Neural cell (in vitro differentiated cells): ENCODE results near the gene NKRF. TPM values are rescaled to one million over a fixed set of nuclear protein-coding genes. Genes with fewer than 3 reads are reported as not detected.

ENCODE experiments used
- H2AFZ ChIP-seq: fragments of 200-600, 300-800 bp; sonication (generic), shearing (Covaris generic); 2 replicates; pipeline ENCODE4 v1.6.0; 2014; ENCODE audit warnings: low read depth, mild to moderate bottlenecking, antibody characterized with exemption, low read length, moderate library complexity
- H3F3A ChIP-seq: fragments of 200-600 bp; shearing (Covaris generic); 2 replicates; pipeline ENCODE4 v1.6.1; 2016; ENCODE audit warnings: mild to moderate bottlenecking, moderate library complexity, mixed read lengths, antibody characterized with exemption, low read length; ENCODE audit not compliant: insufficient read depth, poor library complexity, severe bottlenecking
- H3K27ac ChIP-seq: fragments of 200-600, 300-800 bp; sonication (generic), shearing (Covaris generic); 2 replicates; pipeline ENCODE4 v1.5.1; 2014; ENCODE audit warnings: mild to moderate bottlenecking, low read length, moderate library complexity
- H3K27me3 ChIP-seq: fragments of 300-800, 200-600 bp; sonication (generic), shearing (Covaris generic); 2 replicates; pipeline ENCODE4 v1.6.0; 2014; ENCODE audit warnings: mild to moderate bottlenecking, low read depth, low read length, moderate library complexity; ENCODE audit not compliant: insufficient read depth
- H3K36me3 ChIP-seq: fragments of 300-800, 200-600 bp; sonication (generic), shearing (Covaris generic); 2 replicates; pipeline ENCODE4 v1.5.1; 2014; ENCODE audit warnings: mild to moderate bottlenecking, antibody characterized with exemption, low read length, moderate library complexity; ENCODE audit not compliant: insufficient read depth
- H3K4me2 ChIP-seq: fragments of 300-800, 200-600 bp; sonication (generic), shearing (Covaris generic); 2 replicates; pipeline ENCODE4 v1.6.0; 2014; ENCODE audit warnings: mild to moderate bottlenecking, low read length
- H3K4me3 ChIP-seq: fragments of 300-800, 200-600 bp; sonication (generic), shearing (Covaris generic); 2 replicates; pipeline ENCODE4 v1.5.1; 2014; ENCODE audit warnings: mild to moderate bottlenecking, low read length, moderate library complexity
- H3K79me2 ChIP-seq: fragments of 200-600 bp; shearing (Covaris generic); replicated peaks from 2 replicates; pipeline ENCODE4 v1.6.0; 2014; ENCODE audit warnings: mild to moderate bottlenecking, low read length, moderate library complexity; ENCODE audit not compliant: insufficient read depth
- H3K9ac ChIP-seq: fragments of 300-800, 200-600 bp; sonication (generic), shearing (Covaris generic); 2 replicates; pipeline ENCODE4 v1.6.1; 2016; ENCODE audit warnings: mild to moderate bottlenecking, low read length, mixed read lengths
- H3K9me2 ChIP-seq: fragments of 200-600 bp; shearing (Covaris generic); 2 replicates; pipeline ENCODE4 v1.6.1; 2016; ENCODE audit warnings: mild to moderate bottlenecking, low read length, mixed read lengths; ENCODE audit not compliant: insufficient read depth
- H3K9me3 ChIP-seq: fragments of 200-600, 300-800 bp; sonication (generic), shearing (Covaris generic); 2 replicates; pipeline ENCODE4 v1.6.1; 2016; ENCODE audit warnings: mild to moderate bottlenecking, mixed run types, low read length, moderate library complexity, mixed read lengths
- H4K20me1 ChIP-seq: fragments of 200-600 bp; shearing (Covaris generic); 2 replicates; pipeline ENCODE4 v1.6.1; 2016; ENCODE audit warnings: mild to moderate bottlenecking, mixed run types; ENCODE audit not compliant: insufficient read depth
- EP300 ChIP-seq: fragments of 450-650 bp; conservative IDR thresholded peaks from 2 replicates; pipeline ENCODE4 v1.6.1; 2014; ENCODE audit warnings: antibody characterized with exemption, mild to moderate bottlenecking, moderate library complexity; ENCODE audit not compliant: poor library complexity, severe bottlenecking
- EZH2 ChIP-seq: fragments of 200-600, 300-800 bp; shearing (Covaris generic), sonication (generic); IDR thresholded peaks from 2 replicates; pipeline ENCODE4 v1.6.1; 2014; ENCODE audit warnings: antibody characterized with exemption, low read length, borderline replicate concordance, mild to moderate bottlenecking; ENCODE audit not compliant: insufficient read depth, poor library complexity, severe bottlenecking
- MXI1 ChIP-seq: fragments of 450-650 bp; conservative IDR thresholded peaks from 2 replicates; pipeline ENCODE4 v1.6.1; 2014; ENCODE audit warnings: antibody characterized with exemption, mild to moderate bottlenecking; ENCODE audit not compliant: poor library complexity, severe bottlenecking
- POLR2AphosphoS5 ChIP-seq: IDR thresholded peaks from 2 replicates; pipeline ENCODE4 v1.6.1; 2012
- RAD21 ChIP-seq: fragments of 450-650 bp; conservative IDR thresholded peaks from 2 replicates; pipeline ENCODE4 v1.6.1; 2014; ENCODE audit warnings: antibody characterized with exemption, mild to moderate bottlenecking, moderate library complexity
- SMC3 ChIP-seq: fragments of 450-650 bp; conservative IDR thresholded peaks from 2 replicates; pipeline ENCODE4 v1.6.1; 2014; ENCODE audit warnings: antibody characterized with exemption, mild to moderate bottlenecking, moderate library complexity; ENCODE audit not compliant: poor library complexity
- TAF1 ChIP-seq: IDR thresholded peaks from 2 replicates; pipeline ENCODE4 v1.6.1; 2012; ENCODE audit warnings: low read depth
- polyA plus RNA-seq: library from polyadenylated mRNA; depleted of rRNA; stranded (reverse); fragments of >200 nt; gene quantifications from 2 replicates; pipeline ENCODE4 v1.2.3, GENCODE V29; 2014
- small RNA-seq, 3 experiments: library from RNA; depleted of rRNA; stranded (forward); fragments of <200 nt; gene quantifications; one replicate each; pipeline ENCODE3, GENCODE V24; 2012
- TF ChIP-seq, protein P1 (sequence below): IDR thresholded peaks from 2 replicates; pipeline ENCODE4 v1.6.1; 2012; ENCODE audit warnings: borderline replicate concordance
- TF ChIP-seq, protein P2 (sequence below): fragments of 450-650 bp; IDR thresholded peaks from 2 replicates; pipeline ENCODE4 v1.5.1; 2014; ENCODE audit warnings: antibody characterized with exemption, mild to moderate bottlenecking, moderate library complexity; ENCODE audit not compliant: poor library complexity, severe bottlenecking

Gene NKRF
- polyA plus RNA-seq, 1 donor from 2014 or later = 27.0 TPM

DNA sequence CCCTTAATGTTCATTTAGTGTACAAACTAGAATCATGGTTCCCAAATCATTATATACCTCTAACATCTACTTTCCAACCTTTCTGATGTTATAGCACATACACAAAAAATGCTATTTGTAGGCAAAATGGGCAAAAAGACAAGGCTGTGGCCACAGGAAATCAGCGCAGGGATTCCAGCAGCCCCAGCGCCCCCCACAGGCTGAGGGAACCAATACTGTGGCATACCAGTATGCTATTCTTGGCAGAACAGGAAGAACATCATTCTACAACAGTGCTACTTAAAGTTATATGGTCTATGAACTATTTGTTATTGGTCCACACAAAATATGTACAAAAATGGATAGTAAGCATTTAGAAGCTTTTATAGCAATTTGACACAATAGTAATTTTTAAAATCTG lies 66.4 kb downstream of the NKRF start:
- Histone ChIP-seq H3K9ac (no peak overlapping the region), H3K27me3 (no peaks in the 10 kb centered on the region), H4K20me1 (no peaks in the 10 kb centered on the region), H2AFZ (no peak overlapping the region), H3K79me2 (no peaks in the 10 kb centered on the region), H3K4me2 (no peak overlapping the region), H3K36me3 (no peaks in the 10 kb centered on the region), H3K27ac (no peak overlapping the region), H3K4me3 (no peak overlapping the region), H3K9me2 (no peaks in the 10 kb centered on the region), H3K9me3 (no peaks in the 10 kb centered on the region), H3F3A (no peaks in the 10 kb centered on the region)
- TF ChIP-seq, protein P1, sequence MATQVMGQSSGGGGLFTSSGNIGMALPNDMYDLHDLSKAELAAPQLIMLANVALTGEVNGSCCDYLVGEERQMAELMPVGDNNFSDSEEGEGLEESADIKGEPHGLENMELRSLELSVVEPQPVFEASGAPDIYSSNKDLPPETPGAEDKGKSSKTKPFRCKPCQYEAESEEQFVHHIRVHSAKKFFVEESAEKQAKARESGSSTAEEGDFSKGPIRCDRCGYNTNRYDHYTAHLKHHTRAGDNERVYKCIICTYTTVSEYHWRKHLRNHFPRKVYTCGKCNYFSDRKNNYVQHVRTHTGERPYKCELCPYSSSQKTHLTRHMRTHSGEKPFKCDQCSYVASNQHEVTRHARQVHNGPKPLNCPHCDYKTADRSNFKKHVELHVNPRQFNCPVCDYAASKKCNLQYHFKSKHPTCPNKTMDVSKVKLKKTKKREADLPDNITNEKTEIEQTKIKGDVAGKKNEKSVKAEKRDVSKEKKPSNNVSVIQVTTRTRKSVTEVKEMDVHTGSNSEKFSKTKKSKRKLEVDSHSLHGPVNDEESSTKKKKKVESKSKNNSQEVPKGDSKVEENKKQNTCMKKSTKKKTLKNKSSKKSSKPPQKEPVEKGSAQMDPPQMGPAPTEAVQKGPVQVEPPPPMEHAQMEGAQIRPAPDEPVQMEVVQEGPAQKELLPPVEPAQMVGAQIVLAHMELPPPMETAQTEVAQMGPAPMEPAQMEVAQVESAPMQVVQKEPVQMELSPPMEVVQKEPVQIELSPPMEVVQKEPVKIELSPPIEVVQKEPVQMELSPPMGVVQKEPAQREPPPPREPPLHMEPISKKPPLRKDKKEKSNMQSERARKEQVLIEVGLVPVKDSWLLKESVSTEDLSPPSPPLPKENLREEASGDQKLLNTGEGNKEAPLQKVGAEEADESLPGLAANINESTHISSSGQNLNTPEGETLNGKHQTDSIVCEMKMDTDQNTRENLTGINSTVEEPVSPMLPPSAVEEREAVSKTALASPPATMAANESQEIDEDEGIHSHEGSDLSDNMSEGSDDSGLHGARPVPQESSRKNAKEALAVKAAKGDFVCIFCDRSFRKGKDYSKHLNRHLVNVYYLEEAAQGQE = no peak
- TF ChIP-seq SMC3 (no peak), EP300 (no peak), MXI1 (no peak), RAD21 (no peak), EZH2 (no peak), TAF1 (no peak), POLR2AphosphoS5 (no peak)
- TF ChIP-seq, protein P2, sequence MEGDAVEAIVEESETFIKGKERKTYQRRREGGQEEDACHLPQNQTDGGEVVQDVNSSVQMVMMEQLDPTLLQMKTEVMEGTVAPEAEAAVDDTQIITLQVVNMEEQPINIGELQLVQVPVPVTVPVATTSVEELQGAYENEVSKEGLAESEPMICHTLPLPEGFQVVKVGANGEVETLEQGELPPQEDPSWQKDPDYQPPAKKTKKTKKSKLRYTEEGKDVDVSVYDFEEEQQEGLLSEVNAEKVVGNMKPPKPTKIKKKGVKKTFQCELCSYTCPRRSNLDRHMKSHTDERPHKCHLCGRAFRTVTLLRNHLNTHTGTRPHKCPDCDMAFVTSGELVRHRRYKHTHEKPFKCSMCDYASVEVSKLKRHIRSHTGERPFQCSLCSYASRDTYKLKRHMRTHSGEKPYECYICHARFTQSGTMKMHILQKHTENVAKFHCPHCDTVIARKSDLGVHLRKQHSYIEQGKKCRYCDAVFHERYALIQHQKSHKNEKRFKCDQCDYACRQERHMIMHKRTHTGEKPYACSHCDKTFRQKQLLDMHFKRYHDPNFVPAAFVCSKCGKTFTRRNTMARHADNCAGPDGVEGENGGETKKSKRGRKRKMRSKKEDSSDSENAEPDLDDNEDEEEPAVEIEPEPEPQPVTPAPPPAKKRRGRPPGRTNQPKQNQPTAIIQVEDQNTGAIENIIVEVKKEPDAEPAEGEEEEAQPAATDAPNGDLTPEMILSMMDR = no peak

Small RNAs within 50 kb of the gene (small RNA-seq; reads per million reads assigned to genes)
- gene MIR766 = 22.4 to 43.3 (median 42.3) reads per million in 3 experiments

Other genes starting within 250 kb of the NKRF start
- not detected in 2 replicates for gene SLC25A43, start 207.1 kb downstream of the NKRF start, polyA plus RNA-seq
- gene SLC25A5, start 138.0 kb downstream of the NKRF start, polyA plus RNA-seq = 158 and 163 TPM in 2 replicates
- 43.8 and 63.0 TPM in 2 replicates for gene STEEP1, start 41.0 kb downstream of the NKRF start, polyA plus RNA-seq
- gene UBE2A, start 31.9 kb downstream of the NKRF start, polyA plus RNA-seq = 116 and 129 TPM in 2 replicates
- 153 and 155 TPM in 2 replicates for gene SEPTIN6, start 86.7 kb upstream of the NKRF start, polyA plus RNA-seq
- 1.0 TPM in 1 of 2 replicates, not detected in the other for gene SOWAHD, start 152.2 kb upstream of the NKRF start, polyA plus RNA-seq
- gene RPL39, start 185.2 kb upstream of the NKRF start, polyA plus RNA-seq = 2,693 and 3,126 TPM in 2 replicates
- gene UPF3B, start 246.5 kb upstream of the NKRF start, polyA plus RNA-seq = 20.2 and 24.8 TPM in 2 replicates